HG03558 (cell line): ENCODE results near the gene UBR3.

Experiments
- ATAC-seq: cut with Tn5 transposase; IDR thresholded peaks from one replicate; pipeline ENCODE4 v1.9.1; 2021; ENCODE audit warnings: moderate number of reproducible peaks; ENCODE audit not compliant: unreplicated experiment; ENCODE audit errors: extremely low read depth

The UBR3 gene

DNA sequence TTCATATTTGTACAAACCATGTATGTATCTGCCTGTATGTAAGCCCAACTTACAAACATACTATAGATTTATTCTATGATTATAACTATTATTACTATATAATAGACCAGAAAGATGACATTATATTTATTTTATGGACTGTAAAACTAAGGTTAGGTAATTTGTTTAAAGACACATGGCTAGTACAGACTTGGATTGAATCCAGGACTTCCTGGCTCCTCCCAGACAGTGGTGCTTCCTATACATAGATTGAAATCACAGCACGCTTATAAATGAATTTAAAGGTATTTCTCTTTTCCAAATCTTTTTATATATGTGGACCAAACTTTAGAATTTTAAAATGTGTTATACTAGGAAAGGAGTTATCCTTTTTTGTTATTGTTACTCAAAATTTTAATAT, 199.1 kb downstream of the UBR3 start:
- ATAC-seq: no peak

DNA sequence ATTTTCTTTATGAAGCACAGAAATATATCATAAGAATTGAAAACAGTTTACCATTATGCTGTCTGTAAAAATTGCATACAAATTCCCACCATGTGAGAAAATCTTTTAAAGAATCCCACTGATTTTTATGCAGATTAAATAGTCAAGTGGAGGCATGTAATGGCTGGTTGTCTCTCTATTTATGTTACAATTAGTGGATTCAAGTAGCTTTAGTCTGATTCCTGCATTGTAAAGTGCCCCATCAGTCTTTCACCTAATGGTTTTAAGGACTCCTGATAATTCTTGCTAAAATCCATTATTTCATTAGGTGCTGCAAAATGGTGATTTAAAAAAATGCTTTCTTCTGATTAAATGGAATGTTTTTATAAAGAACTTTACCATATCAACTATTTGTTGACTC, 202.3 kb downstream of the UBR3 start:
- no peak for ATAC-seq

DNA sequence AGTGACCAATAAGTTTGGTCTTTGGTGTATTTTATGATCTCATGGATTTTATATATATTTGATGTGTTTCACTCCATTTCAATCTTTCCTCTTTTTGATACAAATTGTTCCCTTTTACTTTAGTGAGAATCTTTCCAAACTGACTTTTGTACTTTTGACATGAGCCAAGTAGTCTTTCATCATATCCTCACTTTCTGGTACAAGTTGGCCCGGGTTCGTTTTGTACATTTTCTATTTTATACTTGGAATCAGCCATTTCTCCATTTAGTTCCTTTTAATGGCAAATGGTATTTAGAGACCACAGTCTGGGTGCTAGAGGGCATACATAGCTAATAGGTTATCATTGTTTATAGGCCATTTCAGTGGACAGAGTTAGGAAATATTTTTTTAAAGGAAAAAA, 202.8 kb downstream of the UBR3 start:
- ATAC-seq: no peak

DNA sequence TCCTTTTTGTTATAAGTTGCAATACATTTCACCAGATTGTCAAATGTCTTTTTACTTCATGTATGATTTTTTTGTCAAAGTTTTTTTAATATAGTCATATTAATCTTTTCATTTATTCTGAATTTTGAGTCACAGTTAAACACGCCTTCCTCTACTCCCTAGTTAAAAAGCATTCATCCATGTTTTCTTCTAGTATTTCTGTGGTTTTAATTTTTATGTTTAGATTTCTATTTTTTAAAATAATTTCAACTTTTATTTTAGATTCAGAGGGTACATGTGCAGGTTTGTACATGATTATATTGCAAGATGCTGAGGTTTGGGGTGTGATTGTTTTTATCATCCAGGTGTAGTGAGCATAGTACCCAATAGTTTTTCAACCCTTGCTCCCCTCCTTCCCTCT, 204.0 kb downstream of the UBR3 start:
- no peak for ATAC-seq

DNA sequence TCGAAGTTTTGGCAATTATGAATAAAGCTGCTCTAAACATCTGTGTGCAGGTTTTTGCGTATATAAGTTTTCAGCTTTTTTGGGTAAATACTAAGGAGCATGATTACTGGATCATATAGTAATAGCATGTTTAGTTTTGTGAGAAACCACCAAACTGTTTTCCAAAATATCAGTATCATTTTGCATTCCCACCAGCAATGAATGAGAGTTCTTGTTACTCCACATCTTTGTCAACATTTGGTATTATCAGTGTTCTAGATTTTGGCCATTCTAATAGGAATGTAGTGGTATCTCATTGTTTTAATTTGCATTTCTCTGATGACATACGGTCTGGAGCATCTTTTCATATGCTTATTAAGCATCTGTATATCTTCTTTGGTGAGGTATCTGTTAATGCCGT, 207.3 kb downstream of the UBR3 start:
- no peak for ATAC-seq

DNA sequence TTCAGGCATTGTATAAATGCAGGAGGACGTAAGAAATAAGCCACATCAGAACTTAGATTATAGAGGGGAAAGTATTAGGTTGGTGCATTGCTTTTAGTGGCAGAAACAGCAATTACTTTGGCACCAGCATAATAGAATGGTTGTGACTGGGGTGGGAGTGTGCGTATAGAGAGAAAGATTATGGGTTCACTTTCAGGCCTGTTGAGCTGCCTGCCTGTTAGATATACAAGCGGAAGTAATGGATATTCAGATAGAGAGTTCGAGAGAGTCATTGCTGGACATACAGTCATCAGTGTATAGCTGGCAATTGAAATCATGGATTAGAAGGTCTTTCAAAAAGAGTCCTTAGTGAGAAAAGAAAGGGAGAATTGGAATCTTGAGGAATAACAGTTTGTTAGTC, 211.5 kb downstream of the UBR3 start:
- ATAC-seq: no peak

DNA sequence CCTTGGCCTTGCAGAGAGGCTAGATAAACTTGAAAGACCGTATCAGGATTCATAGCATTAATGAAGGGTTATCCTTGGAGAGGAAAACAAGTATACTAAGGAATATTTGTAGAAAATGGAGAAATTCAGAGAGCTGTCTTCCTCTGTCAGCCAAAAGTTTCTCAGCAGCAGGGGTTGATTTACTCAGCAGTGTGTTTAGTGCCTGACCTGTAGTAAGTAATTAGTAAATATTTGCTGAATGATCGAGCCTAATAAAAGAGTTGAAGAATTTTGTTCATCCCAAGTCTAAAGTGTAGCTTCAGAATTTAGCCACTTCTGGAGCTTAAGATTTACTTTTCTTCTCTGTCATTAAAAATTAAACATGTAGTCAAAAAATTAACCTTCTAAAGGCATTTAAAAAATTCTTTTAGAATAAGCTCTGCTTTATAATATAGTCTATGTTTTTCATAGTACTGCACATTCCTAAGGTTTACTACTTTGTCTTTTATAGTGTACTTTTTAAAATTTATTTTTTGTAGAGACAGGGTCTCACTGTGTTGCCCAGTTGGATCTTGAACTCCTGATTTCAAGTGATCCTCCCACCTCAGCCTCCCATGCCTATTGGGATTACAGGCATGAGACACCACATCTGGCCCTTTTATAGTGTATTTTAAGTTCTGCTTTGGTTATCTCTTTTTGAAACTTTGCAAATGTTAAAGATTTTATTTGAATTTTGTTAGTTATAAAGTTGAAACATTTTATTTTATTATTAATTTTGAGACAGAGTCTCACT, 212.3 kb downstream of the UBR3 start:
- no peak for ATAC-seq

DNA sequence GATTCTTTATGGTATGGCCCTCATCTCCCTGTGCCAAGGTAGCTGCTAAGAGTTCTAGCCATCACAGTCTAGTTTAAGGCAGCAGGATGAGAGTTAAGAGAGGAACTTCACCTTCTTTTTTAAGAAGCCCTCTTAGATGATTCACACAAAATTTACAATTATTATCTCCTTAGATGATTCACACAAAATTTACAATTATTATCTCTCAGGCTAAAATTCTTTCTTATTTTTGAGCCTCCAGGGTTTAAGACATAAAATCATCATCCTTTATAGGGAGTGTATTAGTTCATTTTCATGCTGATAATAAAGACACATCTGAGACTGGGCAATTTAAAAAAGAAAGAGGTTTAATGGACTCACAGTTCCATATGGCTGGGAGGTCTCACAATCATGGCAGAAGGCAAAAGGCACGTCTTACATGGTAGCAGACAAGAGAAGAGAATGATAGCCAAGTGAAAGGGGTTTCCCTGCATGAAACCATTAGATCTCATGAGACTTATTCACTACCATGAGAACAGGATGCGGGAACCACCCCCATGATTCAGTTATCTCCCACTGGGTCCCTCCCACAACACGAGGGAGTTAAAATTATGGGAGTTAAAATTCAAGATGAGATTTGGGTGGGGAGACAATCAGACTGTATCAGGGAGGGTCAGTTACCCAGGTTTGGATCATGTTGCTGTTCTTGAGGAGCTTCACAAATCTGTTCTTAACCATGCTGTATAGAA, 217.7 kb downstream of the UBR3 start:
- no peak for ATAC-seq

DNA sequence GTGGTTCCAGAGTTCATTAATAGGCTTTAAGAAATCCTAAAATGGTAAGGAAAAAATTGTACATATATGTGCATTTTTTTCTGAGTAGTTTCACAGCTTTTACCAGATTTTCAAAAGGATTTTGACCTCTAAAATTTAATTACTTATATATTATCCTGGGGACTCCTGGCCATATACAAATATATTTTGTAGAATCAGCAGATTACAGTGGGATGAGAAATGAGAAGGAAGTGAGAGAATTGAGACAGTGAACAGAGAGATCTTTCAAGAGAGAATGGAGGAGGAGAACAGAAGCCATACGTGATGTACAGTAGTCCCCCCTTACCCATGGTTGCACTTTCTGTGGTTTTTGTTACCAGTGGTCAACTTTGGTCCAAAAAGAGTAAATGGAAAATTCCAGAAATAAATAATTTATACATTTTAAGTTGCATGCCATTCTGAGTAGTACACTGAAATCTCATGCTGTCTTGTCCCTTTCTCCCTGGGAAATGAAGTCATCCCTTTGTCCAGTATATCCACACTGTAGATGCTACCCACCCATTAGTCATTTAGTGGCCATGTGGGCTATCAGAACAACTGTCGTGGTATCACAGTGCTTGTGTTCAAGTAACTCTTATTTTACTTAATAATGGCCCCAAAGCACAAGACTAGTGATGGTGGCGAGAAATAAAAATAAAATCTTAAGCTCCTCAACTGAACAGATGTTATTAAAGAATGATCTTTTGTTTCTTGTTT, 220.2 kb downstream of the UBR3 start:
- no peak for ATAC-seq

DNA sequence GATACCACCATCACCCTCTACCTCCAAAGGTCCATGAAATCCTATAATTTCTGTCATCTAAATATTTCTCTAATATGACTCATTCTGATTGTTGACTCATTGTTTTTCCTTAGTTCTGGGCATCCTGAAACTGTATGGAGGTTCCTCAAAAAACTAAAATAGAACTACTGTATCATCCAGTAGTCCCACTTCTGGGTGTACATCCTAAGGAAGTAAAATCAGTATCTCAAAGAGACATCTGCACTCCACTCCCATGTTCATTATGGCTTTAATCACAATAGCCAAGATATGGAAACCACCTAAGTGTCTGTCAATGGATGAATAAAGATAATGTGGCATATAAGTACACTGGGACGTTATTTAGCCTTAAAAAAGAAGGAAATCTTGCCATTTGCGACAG, 224.9 kb downstream of the UBR3 start:
- no peak for ATAC-seq

DNA sequence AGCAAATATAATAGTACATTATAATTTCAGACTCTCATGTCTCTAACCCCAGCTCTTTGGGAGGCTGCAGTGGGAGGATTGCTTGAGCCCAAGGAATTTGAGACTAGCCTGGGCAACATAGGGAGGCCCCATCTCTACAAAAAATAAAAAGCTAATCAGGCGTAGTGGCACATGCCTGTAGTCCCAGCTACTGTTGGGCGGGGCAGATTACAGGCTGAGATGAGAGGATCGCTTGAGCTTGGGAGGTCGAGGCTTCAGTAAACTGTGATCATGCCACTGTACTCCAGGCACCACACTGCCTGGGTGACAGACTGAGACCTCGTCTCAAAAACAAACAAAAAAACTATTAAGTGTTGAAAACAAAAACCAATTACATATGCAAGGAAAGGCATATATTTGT, 227.7 kb downstream of the UBR3 start:
- no peak for ATAC-seq

DNA sequence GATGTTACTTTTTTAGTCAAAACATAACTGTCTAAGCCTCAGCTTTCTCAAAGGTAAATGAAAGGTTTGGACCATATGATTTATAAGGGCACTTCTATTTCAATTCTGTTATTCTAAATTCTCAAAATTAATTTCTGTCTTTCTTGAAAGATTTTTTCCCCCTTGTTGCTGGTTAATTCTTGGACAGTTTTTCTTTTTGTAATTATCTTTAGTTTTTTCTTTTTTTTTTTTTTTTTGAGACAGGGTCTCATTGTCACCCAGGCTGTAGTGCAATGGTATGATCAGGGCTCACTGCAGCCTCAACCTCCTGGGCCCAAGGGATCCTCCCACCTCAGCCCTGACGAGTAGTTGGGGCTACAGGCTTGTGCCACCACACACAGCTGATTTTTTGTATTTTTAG, 229.6 kb downstream of the UBR3 start:
- ATAC-seq: no peak

DNA sequence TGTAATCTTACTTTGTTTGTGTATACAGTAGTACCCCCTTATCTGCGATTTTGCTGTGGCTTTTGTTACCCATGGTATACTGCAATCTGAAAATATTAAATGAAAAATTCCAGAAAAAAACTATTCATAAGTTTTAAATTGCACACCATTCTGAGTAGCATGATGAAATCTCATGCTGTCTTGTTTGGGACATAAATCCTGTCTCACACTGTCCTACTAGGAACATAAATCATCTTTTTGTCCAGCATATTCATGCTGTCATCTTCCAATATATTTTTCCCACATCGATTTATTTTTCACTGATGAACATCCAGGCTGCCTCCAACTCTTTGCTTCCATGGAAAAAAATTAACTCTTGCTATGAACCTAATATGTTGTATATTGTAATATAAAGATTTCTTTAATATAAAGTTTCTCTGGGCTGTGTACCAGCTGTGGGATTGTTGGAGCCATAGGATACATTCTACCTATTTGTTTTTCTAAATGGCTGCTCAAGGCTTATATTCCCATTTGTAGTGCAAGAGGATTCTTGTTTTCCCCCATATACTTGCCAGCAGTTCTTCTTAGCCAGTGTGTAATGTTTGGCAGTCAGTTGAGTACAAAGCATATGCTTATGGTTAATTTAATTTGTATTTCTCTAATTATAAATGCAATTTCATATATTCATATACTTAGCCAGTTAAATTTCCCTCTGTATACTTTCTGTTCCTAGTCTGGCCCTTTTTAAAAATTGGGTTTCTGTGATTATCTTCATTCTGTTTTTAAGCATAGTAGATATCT, 236.4 kb downstream of the UBR3 start:
- ATAC-seq: no peak

DNA sequence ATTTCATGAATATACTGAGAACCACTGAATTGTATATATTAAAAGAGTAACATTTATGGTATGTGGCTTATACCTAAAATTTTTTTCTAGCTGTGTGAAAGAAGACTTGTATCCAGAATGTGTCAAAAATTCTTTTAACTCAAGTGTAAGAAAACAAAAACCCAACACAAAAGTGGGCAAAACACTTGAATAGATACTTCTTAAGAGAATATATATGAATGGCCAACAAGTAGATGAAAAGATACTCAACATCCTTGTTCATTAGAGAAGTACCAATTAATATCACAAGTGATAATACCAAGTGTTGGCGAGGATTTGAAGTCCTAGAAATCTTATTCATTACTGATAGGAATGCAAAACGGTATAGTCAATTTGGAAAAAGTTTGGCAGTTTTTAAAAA, 243.5 kb downstream of the UBR3 start:
- no peak for ATAC-seq

DNA sequence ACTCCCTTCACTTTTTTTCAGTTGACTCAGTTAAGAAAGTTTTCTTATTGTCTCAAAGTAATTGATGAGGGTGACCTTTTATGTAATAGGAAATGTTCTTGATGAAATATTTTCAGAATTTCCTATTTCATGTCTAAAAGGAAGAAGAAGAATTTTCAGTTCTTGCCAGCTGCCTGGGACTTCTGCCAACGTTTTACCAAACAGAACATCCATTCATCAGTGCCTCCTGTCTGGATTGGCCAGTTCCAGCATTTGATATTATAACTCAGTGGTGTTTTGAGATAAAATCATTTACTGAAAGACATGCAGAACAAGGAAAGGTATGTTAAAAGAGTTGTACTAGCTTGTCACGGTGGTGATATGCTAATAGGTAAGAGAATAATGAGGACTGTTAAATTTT, 246.0 kb downstream of the UBR3 start:
- no peak for ATAC-seq

DNA sequence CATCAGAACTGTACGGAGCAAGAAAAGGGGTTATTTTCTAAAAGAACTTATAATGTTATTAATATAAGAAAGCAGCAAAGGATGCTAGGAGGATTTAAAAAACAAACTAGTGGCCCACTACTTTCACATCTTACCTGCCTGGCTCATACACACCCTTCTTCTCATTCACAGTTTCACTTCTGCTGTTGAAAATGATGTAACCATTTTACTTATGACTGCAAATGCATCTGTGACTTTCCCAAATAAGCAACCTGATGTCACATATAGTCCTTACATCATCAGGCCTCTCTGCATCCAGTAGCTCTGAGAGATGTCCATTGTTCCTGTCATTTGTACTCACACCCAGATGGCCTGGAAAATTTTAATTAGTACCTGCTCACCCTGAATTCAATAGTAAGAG, 248.9 kb downstream of the UBR3 start:
- no peak for ATAC-seq

DNA sequence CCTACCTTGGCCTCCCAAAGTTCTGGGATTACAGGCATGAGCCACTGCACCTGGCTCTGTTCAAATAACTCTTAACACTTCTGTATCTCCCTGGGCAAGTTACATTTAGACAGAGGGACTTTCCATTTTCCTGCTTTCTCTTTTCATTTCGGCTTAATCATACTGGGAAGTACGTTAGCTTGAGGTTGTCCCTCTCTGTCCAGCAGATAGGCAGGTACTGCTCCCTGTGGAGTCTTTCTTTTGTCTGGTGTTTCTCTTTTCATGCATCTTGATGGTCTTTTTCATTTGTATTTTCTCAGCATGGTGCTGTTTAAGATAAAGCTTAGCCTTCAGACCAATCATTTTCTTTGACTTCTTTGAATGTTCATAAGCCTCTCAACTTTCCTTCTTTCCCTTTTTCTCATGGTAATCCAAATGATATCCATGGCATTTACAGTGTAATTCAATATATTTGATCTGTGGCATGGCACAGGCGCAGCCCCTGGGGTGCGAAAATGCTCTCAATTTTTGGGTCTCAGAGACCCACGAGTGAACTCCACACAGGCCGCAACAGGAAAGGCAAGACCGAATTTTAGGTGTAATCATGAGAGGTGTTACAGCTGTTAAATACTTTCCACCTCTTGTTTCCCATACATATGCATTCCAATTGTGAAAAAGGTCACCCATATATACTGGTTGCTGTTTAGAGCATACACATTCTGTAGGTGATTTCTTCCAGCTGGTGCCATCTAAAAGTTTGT, 250.7 kb downstream of the UBR3 start:
- no peak for ATAC-seq

DNA sequence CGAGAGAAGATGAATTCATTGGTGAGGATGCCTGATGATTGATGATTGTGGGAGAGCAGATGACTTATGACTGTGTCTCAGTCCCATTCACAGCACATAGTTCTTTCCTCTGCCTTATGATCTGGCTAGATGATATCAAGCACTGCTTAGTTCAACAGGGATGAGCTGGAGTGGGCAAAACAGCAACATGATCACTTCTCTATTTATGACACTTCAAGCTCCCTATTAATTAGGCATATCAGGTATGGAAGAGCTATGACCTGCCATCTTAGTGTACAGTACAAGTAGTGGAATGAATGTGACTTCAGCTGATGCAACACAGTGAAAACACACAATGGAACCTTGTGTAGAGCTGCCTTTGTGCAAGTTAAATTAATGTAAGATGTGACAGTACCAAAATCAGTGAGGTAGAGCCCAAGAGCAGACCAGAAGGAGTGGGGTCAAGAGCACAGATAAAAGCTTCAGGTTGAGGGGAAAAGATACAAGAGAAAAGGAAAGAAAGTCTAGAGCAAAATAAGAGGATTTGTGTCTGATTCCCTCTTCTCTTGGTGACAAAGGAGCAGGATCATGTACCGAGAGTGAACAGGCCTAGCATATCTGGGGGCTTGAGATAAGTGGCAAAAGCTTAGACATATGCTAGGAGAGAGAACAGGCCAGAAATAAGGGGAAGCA, 257.7 kb downstream of the UBR3 start:
- ATAC-seq: no peak

DNA sequence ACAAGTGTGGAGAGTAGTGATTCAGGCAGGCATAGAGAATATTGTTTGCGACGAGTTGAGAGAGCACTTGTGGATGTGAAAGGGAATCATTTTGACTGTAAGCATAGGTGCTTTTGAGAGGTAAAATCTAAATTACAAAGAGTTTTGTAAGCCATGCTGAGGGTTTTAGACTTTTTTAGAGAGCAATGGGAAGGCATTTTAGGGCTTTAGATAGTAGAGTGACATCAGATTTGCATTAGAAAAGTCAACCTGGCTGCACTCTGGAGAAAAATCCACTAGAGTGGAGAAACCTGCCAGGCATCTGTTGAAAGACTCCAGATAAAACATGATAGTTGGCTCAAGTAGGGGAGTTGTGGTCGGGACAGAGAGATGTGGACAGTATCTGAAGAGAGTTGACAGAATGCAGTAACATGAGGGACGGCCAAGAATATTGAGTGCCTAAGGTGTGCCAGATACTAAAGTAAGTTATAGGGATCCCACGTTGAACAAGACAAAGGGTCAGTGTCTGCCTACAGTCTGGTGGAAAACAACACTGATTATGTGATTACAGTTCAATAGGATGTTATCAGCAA, 258.9 kb downstream of the UBR3 start:
- ATAC-seq: no peak
